MM.1S (cell line): ENCODE data around the gene EPB41L2.

ENCODE experiments used
- DNase-seq: peaks from one replicate; pipeline ENCODE4 v3.0.0-alpha.2; 2015
- H2AFZ ChIP-seq: fragments of 300-600 bp; sonication (generic); 2 replicates; pipeline ENCODE4 v1.6.0; 2016; ENCODE audit warnings: antibody characterized with exemption, low read length
- H3F3A ChIP-seq: fragments of 300-600 bp; sonication (generic); 2 replicates; pipeline ENCODE4 v1.6.1; 2016; ENCODE audit warnings: mild to moderate bottlenecking, antibody characterized with exemption, low read length, moderate library complexity, mixed read lengths; ENCODE audit not compliant: insufficient read depth
- H3K27ac ChIP-seq: fragments of 300-600 bp; sonication (generic); 2 replicates; pipeline ENCODE4 v1.5.1; 2016; ENCODE audit warnings: mild to moderate bottlenecking, low read length
- H3K27me3 ChIP-seq: fragments of 300-600 bp; sonication (generic); replicated peaks from 2 replicates; pipeline ENCODE4 v1.6.0; 2016; ENCODE audit warnings: low read length; ENCODE audit not compliant: insufficient read depth
- H3K36me3 ChIP-seq: fragments of 300-600 bp; sonication (generic); replicated peaks from 2 replicates; pipeline ENCODE4 v1.6.1; 2016; ENCODE audit warnings: mild to moderate bottlenecking, low read length, mixed read lengths; ENCODE audit not compliant: insufficient read depth
- H3K4me1 ChIP-seq: fragments of 300-600 bp; sonication (generic); 2 replicates; pipeline ENCODE4 v1.6.1; 2016; ENCODE audit warnings: low read length, mixed read lengths
- H3K4me2 ChIP-seq: fragments of 300-600 bp; sonication (generic); 2 replicates; pipeline ENCODE4 v1.6.0; 2016; ENCODE audit warnings: low read depth, low read length
- H3K4me3 ChIP-seq: fragments of 300-600 bp; sonication (generic); 2 replicates; pipeline ENCODE4 v1.5.1; 2016; ENCODE audit warnings: low read length, mixed read lengths
- H3K79me2 ChIP-seq: fragments of 300-600 bp; sonication (generic); 2 replicates; pipeline ENCODE4 v1.6.1; 2016; ENCODE audit warnings: mixed run types, low read length, mixed read lengths
- H3K9ac ChIP-seq: fragments of 300-600 bp; sonication (generic); 2 replicates; pipeline ENCODE4 v1.6.1; 2016; ENCODE audit warnings: low read length, mixed read lengths
- H3K9me2 ChIP-seq: fragments of 300-600 bp; sonication (generic); replicated peaks from 2 replicates; pipeline ENCODE4 v1.6.1; 2016; ENCODE audit warnings: mild to moderate bottlenecking, low read length, mixed read lengths; ENCODE audit not compliant: insufficient read depth
- H3K9me3 ChIP-seq: fragments of 300-600 bp; sonication (generic); replicated peaks from 2 replicates; pipeline ENCODE4 v1.6.1; 2016; ENCODE audit warnings: mild to moderate bottlenecking, low read length, mixed read lengths; ENCODE audit not compliant: insufficient read depth
- H4K20me1 ChIP-seq: fragments of 300-600 bp; sonication (generic); 2 replicates; pipeline ENCODE4 v1.6.1; 2016; ENCODE audit warnings: mild to moderate bottlenecking, low read length, moderate library complexity, mixed read lengths; ENCODE audit not compliant: insufficient read depth
- CTCF ChIP-seq: fragments of 300-600 bp; sonication (generic); IDR thresholded peaks from 2 replicates; pipeline ENCODE4 v1.5.1; 2016; ENCODE audit warnings: antibody characterized with exemption, low read length, mixed read lengths
- EZH2 ChIP-seq: fragments of 300-600 bp; sonication (generic); optimal IDR thresholded peaks from 2 replicates; pipeline ENCODE3; 2017; ENCODE audit warnings: low read depth, mild to moderate bottlenecking, antibody characterized with exemption, low read length, mixed read lengths
- EZH2phosphoT487 ChIP-seq: fragments of 300-600 bp; sonication (generic); IDR thresholded peaks from 2 replicates; pipeline ENCODE4 v1.6.1; 2018; ENCODE audit warnings: antibody characterized with exemption, low read length

EPB41L2 gene

GRCh38 chr6:130888246-130888645 is 174.8 kb downstream of the EPB41L2 start:
- no peak overlapping the region for H2AFZ ChIP-seq
- H3K27me3 ChIP-seq: no peaks in the 10 kb centered on the region
- no peak overlapping the region for H3K4me3 ChIP-seq
- TF ChIP-seq CTCF (no peak), EZH2phosphoT487 (no peak), EZH2 (no peak)
- no peaks in the 10 kb centered on the region for H4K20me1 ChIP-seq
- no peaks in the 10 kb centered on the region for H3K9me2 ChIP-seq
- H3K4me2 ChIP-seq: no peak overlapping the region
- no peaks in the 10 kb centered on the region for H3K36me3 ChIP-seq
- no peaks in the 10 kb centered on the region for H3F3A ChIP-seq
- DNase-seq: no peak
- no peak overlapping the region for H3K9ac ChIP-seq
- H3K79me2 ChIP-seq: no peaks in the 10 kb centered on the region
- H3K27ac ChIP-seq: no peak overlapping the region
- no peaks in the 10 kb centered on the region for H3K9me3 ChIP-seq
- 0 out of 2 replicates have a peak, but pooled peaks cover 3% of the 10 kb centered on the region for H3K4me1 ChIP-seq

- H3K79me2 ChIP-seq: no peaks in the 10 kb centered on the region
- H3K4me3 ChIP-seq: no peak overlapping the region
- no peaks in the 10 kb centered on the region for H3K9me3 ChIP-seq
- no peaks in the 10 kb centered on the region for H4K20me1 ChIP-seq
- TF ChIP-seq CTCF (no peak), EZH2 (no peak), EZH2phosphoT487 (no peak)
- no peak for DNase-seq
- H3K9ac ChIP-seq: no peak overlapping the region
- H3K9me2 ChIP-seq: no peaks in the 10 kb centered on the region
- H3K36me3 ChIP-seq: no peaks in the 10 kb centered on the region
- no peak overlapping the region for H3K4me2 ChIP-seq
- no peaks in the 10 kb centered on the region for H3F3A ChIP-seq
- 0 out of 2 replicates have a peak, but pooled peaks cover 3% of the 10 kb centered on the region for H3K4me1 ChIP-seq
- no peak overlapping the region for H2AFZ ChIP-seq
- no peak overlapping the region for H3K27ac ChIP-seq
- H3K27me3 ChIP-seq: no peaks in the 10 kb centered on the region
Observed at GRCh38 chr6:130886966-130887365, 176.1 kb downstream of the EPB41L2 start.

GRCh38 chr6:130885392-130886192 is 177.5 kb downstream of the EPB41L2 start:
- H3K4me2 ChIP-seq: no peak overlapping the region
- H2AFZ ChIP-seq: no peak overlapping the region
- no peak overlapping the region for H3K9ac ChIP-seq
- H3K4me3 ChIP-seq: no peak overlapping the region
- H4K20me1 ChIP-seq: no peaks in the 10 kb centered on the region
- H3K9me2 ChIP-seq: no peaks in the 10 kb centered on the region
- no peaks in the 10 kb centered on the region for H3F3A ChIP-seq
- no peaks in the 10 kb centered on the region for H3K79me2 ChIP-seq
- no peaks in the 10 kb centered on the region for H3K27me3 ChIP-seq
- peak; percentile 72 for DNase-seq
- H3K27ac ChIP-seq: no peak overlapping the region
- H3K4me1 ChIP-seq: 0 out of 2 replicates have a peak, but pooled peaks cover 3% of the 10 kb centered on the region
- TF ChIP-seq CTCF (peak; percentile 83), EZH2phosphoT487 (no peak)
- no peaks in the 10 kb centered on the region for H3K36me3 ChIP-seq
- no peaks in the 10 kb centered on the region for H3K9me3 ChIP-seq
